SK-N-MC (cell line): ENCODE data around the gene FCSK.

Source experiments
- EZH2 ChIP-seq: fragments of 200-600 bp; sonication (generic); IDR thresholded peaks from one replicate; pipeline ENCODE4 v1.6.1; 2017; ENCODE audit warnings: antibody characterized with exemption
- POLR2AphosphoS5 ChIP-seq: IDR thresholded peaks from 2 replicates; pipeline ENCODE4 v1.6.1; 2012; ENCODE audit warnings: mild to moderate bottlenecking, low read depth, low read length, borderline replicate concordance

GRCh38 chr16:70418993-70419318 is 35.4 kb upstream of the FCSK start:
- TF ChIP-seq EZH2 (no peak), POLR2AphosphoS5 (no peak)
